Measurements from ENCODE around the gene TPCN2.
"Not testable (repeated sequence)": the region's sequence is repeated elsewhere in the genome, so short reads cannot be mapped to it uniquely, and the experiment has no call there.

The TPCN2 gene

GRCh38 chr11:69133251-69133650 is 84.5 kb downstream of the TPCN2 start:
- DNase-seq = no peak

GRCh38 chr11:69134182-69134581 is 85.5 kb downstream of the TPCN2 start:
- DNase-seq = not testable (repeated sequence)

- DNase-seq = no peak
Observed at GRCh38 chr11:69134957-69135356, 86.2 kb downstream of the TPCN2 start.

GRCh38 chr11:69135420-69136363 is 87.0 kb downstream of the TPCN2 start:
- no peak for DNase-seq

GRCh38 chr11:69136471-69136870 is 87.7 kb downstream of the TPCN2 start:
- DNase-seq = no peak

GRCh38 chr11:69137151-69137844 is 88.6 kb downstream of the TPCN2 start:
- no peak for DNase-seq

GRCh38 chr11:69138265-69138664 is 89.5 kb downstream of the TPCN2 start:
- no peak for DNase-seq

- DNase-seq = not testable (repeated sequence)
Observed at GRCh38 chr11:69140161-69140560, 91.4 kb downstream of the TPCN2 start.

- no peak for DNase-seq
Observed at GRCh38 chr11:69140635-69141034, 91.9 kb downstream of the TPCN2 start.

- no peak for DNase-seq
Observed at GRCh38 chr11:69141742-69142141, 93.0 kb downstream of the TPCN2 start.

- no peak for DNase-seq
Observed at GRCh38 chr11:69142895-69143294, 94.2 kb downstream of the TPCN2 start.

- DNase-seq = no peak
Observed at GRCh38 chr11:69144316-69145049, 95.8 kb downstream of the TPCN2 start.

- DNase-seq = no peak
Observed at GRCh38 chr11:69145050-69145380, 96.3 kb downstream of the TPCN2 start.

- no peak for DNase-seq
Observed at GRCh38 chr11:69148377-69148762, 99.6 kb downstream of the TPCN2 start.

- DNase-seq = no peak
Observed at GRCh38 chr11:69148806-69149205, 100.1 kb downstream of the TPCN2 start.

- not testable (repeated sequence) for DNase-seq
Observed at GRCh38 chr11:69149338-69150045, 100.8 kb downstream of the TPCN2 start.

- no peak for DNase-seq
Observed at GRCh38 chr11:69150175-69150574, 101.4 kb downstream of the TPCN2 start.

GRCh38 chr11:69151836-69152235 is 103.1 kb downstream of the TPCN2 start:
- DNase-seq = no peak

- no peak for DNase-seq
Observed at GRCh38 chr11:69152733-69153421, 104.1 kb downstream of the TPCN2 start.

- DNase-seq = no peak
Observed at GRCh38 chr11:69153661-69154060, 104.9 kb downstream of the TPCN2 start.

GRCh38 chr11:69154211-69154913 is 105.6 kb downstream of the TPCN2 start:
- no peak for DNase-seq

- DNase-seq = no peak
Observed at GRCh38 chr11:69154938-69155301, 106.2 kb downstream of the TPCN2 start.

Data from NCI-H187 (cell line).